HG03064 (cell line): ENCODE measurements around the gene ARHGEF37.
"Not testable (repeated sequence)": the region's sequence is repeated elsewhere in the genome, so short reads cannot be mapped to it uniquely, and the experiment has no call there.

Experiments
- ATAC-seq: cut with Tn5 transposase; IDR thresholded peaks from one replicate; pipeline ENCODE4 v1.9.1; 2021; ENCODE audit warnings: low read depth; ENCODE audit not compliant: unreplicated experiment

The ARHGEF37 gene

DNA sequence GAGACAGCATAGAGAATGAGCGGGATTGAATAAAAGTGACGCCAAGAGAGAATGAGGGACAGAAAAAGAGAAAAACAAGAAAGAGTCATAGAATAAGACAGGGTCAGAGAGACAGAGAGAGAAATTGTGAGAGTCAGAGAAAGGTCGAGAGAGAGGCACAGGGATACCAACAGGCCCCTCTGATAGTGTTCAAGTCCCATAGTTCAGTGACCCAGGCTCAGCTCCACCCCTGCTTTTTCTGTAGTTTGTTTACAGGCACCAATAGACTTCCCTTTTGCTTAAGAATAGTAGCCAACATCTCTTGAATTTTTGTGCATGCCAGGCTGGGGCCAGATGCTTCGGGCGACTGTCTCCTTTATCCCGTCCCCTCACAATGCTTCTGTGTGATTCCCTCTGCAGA lies 62.5 kb downstream of the ARHGEF37 start:
- ATAC-seq: no peak

DNA sequence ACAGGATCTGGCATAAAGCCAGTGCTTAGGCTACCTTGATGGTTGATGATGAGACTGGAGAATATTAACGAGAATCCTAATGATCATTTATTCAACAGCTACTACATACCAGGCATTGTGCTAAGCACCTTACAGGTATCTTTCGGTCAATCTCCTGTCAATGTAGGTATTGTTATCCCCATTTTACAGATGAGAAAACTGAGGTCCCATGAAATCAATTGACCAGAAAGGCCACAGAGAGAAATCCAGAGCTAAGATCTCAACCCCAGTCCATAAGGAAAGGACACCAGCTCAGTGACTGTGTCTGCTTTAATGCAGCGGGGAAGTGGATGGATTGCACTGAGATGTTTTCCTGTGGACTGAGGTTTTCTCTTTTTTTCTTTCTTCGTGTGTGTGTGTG lies 63.3 kb downstream of the ARHGEF37 start:
- ATAC-seq: no peak

DNA sequence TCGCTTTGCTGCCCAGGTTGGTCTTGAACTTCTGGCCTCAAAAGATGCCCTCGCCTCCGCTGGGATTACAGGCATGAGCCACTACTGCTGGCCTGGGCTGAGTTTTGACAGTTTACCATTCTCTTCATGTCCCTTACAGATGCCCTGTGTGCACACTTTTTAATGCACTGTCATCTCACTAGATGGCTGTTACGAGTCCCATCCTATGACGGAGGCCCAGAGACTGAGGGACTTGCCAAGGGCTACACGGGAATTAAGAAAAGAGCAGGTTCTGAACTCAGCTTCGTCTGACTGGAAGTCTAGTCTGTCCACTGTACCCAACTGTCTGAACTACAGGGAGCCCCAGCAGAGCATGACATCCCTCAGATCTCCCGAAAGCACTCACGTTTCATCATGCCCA lies 63.9 kb downstream of the ARHGEF37 start:
- ATAC-seq: no peak

DNA sequence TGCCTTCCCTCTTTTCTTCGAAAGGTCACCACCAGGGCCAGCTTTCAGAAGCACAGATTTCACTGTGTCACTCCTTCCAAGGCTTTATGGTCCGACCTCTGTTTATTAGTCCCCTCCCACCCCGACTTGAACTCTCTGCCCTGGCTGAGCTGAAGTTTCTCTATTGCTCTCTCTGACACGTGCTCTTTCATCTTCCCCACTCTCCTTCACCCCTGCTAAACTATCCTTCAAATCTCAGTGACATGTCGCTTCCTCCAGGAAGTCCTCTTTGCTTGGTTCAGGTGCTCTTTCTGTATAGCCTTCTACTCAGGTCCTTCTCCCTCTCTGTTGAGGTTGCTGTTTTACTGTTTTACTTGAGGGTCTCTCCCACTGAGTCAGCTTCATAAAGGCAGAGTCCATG lies 64.4 kb downstream of the ARHGEF37 start:
- ATAC-seq: no peak

DNA sequence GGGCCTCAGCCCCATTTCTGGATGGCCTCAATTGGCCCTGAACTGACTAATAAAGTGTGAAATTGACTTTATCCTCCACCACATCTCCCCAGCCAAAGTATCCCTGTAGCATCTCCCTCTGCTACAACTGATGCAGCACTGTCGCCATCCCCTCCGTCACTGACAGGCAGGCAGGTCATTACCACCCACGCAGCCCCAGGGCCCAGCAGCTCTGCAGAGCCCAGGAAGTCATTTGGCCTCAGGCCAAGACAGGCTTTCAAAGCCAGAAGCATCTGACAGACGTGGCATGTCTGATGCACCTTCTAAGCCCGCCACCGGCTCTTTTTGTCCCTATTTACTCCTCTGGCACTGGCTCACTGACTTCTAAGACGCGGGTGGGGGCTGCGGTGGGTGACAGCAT lies 65.3 kb downstream of the ARHGEF37 start:
- no peak for ATAC-seq

DNA sequence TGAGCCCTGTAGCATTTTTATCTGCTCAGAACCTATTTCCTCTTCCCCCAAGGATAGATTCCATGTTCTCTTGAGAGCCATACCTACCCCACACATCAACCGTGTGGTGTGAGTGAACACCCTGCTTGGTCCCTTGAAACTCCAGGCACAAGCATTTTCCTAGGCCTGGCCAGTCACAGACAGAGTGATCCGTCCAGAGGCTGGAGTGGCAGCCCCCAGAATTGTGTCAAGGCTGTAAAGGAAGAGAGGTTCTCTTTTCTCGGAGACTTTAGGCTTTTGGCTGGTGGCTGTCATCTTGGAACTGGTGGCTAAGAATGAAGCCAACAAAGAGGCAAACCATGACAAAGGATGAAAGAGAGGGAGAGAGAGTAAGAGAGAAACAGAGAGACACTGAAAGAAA lies 66.0 kb downstream of the ARHGEF37 start:
- no peak for ATAC-seq

DNA sequence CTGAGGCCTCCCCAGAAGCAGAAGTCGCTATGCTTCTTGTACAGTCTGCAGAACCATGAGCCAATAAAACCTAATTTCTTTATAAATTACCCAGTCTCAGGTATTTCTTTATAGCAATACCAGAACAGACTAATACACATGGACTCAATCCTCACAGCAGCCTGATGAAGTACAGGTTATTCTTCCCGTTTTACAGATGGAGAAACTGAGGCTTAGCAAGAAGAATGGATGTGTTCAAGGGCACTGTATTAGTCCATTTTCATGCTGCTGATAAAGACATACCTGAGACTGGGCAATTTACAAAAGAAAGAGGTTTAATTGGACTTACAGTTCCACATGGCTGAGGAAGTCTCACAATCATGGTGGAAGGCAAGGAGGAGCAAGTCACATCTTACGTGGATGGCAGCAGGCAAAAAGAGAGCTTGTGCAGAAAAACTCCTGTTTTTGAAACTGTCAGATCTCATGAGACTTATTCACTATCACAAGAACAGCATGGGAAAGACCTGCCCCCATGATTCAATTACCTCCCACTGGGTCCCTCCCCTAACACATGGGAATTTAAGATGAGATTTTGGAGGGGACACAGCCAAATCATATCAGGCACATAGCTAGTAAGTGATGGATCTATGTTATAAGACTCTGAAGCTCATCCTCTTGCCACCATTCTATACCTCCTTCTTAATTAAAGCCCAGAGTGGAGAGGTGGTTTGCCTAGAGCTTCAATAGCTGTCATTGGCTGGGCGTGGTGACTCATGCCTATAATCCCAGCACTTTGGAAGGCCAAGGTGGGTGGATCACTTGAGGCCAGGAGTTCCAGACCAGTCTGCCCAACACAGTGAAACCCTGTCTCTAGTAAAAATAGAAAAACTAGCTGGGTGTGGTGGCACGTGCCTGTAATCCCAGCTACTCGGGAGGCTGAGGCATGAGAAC lies 67.4 kb downstream of the ARHGEF37 start:
- ATAC-seq: not testable (repeated sequence)

DNA sequence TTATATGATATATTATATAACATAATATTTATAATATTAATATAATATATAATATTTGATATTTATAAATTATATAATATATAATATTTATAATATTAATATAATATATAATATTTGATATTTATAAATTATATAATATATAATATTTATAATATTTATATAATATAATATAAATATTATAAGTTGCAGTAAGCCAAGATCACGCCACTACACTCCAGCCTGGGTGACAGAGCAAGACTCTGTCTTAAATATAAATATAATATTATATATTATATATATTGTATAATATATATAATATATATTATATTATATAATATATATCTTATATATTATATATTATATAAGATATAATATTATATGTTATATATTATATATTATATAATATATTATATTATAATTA lies 68.4 kb downstream of the ARHGEF37 start:
- not testable (repeated sequence) for ATAC-seq

DNA sequence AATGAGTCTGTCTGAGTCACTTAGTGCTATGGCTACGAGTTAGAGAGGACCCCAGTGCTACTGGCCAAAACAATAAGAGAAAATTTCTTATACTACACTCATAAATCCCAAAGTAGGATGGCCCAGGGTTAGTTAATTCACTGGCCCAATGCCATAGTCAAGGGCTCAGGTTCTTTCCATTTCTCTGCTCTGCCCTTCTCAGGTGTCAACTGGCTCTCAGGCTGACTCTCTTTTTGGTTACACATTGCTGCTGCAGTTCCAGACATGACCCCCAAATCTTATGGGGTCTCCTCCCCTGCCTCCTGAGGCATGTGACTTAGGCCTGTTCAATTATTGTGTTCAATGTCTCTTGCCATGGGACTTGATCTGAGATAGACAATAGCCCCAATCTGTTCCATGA lies 70.4 kb downstream of the ARHGEF37 start:
- no peak for ATAC-seq

DNA sequence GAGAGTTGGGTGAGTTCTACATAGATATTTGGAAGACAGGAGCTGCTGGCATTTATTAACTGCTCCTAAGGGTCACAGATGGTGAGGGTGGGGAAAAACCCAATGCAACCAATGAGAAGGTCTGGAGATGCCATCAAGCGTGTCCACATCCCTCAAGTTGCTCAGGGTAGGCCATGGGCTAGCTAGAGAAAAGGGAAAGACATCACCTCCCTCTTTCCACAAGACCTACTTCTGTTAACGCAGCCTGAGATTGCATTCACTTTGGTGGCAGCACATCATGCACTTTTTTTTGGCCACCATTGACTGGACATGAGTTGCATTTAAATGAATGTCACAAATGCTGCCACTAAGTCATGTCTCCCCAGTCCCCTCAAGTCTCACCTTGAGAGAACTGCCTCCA lies 71.4 kb downstream of the ARHGEF37 start:
- no peak for ATAC-seq

DNA sequence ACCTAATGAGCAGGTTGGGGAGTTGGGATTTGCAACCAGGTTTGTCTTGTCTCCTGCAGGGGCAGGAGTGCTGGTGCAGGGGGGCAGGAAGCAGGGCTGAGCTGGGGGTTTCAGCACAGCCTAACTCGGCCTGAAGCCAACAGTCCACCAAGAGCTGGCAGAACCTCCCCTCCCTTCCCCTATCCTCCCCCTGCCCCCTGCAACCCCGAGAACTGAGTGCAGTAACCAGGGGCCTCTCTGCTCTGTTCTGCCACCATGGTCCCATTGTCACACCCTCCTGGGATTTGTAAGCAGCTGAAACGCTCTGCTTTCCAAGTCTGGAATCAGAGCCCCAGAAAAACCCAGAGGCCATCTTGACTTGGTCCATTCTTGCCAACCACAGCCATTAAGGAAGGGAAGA lies 72.9 kb downstream of the ARHGEF37 start:
- ATAC-seq: no peak

DNA sequence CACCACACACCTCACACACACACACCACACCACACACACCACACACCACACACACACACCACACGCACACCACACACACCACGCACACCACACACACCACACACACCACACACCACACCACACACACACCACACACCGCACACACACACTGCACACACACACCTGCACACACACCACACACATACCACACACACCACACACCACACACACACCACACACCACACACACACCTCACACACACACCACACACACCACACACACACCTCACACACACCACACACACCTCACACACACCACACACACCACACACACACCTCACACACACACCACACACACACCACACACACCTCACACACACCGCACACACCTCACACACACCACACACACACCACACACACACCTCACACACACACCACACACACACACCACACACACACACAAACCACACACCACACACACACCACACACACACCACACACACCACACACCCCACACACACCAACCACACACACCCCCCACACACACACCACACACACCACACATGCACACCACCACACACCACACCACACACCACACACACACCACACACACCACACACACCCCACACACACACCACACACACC lies 73.7 kb downstream of the ARHGEF37 start:
- ATAC-seq: no peak

DNA sequence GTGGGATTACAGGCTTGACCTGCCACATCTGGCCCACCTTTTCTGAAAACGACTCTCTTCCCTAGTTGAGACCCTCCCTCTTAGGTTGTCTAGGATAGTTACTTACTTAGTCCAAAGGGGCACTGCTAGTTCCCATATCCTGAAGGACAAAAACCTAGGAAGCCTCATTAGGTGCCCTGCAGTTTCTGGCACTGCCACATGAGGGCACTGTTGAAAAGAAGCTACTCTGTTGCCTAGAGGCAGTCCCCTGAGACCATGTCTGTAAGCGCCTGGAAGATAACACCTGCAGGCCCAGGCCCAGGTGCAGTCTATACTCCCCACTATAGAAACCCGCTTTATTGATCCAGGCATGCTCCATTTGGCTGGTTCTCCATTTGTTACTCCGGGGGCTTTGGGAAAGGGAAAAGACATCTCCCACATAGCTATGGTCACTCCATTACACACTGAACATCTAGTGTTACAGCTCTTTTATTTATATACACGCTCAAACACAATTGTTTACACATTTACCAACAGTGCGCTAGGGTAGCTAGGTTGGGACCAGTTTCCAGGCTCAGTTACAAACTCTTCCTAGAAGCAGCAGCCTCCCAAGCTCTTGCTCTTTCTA lies 75.4 kb downstream of the ARHGEF37 start:
- ATAC-seq: no peak

DNA sequence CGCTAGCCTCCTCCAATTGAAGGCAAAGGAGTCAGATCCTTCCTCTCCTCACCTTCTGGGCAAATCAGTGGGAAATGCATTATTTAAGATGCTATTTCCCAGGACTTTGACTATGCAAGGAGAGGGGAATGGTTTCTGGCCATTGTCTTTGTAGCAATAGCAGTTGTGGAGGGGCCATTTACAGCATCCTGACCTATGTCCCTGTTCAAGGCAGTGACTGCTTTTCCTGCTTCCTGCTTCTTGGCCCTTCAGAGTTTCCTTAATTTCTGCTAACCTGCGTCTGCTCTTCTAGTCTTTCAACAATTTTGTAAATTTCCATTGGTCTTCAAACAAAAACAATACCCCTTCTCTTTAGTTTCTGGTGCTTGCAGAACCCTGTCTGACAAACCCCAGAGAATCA lies 76.0 kb downstream of the ARHGEF37 start:
- no peak for ATAC-seq

DNA sequence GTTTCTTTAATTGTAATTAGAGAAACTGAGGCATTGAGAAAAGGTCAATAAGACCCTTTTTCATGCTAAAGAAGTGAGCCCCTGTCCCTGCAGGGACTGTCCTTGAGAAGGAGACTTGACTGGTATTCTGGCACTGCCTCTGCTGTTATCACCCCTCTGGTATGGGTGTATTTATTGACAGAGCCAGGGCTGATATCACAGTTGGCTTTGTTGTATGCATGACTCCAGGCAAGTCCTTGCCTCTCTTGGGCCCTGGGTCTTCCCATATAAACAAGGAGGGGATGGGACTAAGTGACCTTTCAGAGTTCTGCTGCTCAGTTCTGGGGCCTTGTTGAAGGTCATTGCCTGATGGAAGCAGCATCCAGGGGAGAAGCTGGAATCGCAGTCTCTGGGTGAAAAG lies 77.0 kb downstream of the ARHGEF37 start:
- ATAC-seq: no peak

DNA sequence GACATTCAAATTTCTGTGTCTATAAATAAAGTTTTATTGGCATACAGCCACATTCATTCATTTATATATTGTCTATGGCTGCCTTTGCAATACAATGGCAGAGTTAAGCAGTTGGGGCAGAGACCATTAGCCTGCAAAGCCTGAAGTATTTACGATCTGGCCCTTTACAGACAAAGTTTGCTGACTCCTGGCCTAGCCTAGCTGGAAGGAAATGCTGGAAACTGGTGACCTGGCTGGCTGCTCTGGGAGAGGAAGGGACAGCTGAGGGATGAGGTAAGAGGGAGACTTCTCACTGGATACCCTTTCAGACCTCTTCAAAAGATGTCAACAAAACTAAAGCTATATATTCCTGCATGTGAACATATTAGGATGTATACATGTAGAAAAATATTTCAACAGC lies 82.8 kb downstream of the ARHGEF37 start:
- no peak for ATAC-seq

DNA sequence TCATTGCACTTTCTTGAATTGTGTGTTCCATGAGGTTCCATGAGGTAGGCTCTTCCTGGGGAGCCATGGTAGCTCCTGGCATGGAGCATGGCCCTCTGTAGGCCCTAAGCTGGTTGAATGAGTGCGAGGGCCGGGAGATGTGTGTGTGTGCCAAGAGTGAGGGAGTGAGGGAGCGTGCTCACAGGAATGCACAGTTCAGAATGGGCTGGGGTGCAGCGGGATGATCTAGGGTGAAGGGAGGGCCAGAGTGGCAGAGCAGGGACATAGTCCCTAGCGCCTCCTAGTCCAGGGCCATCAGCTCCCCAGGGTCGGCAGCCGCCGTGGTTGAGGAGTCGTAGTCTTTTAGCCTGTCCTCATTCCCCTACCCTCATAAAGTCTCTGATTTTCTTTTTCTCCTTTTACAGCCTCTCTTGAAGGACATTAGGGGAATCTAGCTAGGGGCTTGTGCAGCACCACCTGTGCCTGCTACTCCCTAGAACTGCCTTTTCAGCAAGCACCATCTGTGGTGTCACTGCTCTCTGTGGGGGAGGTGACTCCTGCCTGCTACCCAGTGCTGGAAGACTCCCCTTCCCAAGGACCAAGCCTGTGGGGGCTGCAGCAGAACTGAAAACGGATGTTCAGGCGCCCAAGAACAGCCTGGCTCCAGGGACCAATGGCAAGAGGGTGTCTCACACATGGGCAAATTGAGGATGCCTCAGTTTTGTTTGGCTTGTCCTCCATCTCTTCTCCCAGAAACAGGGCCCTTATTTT lies 83.5 kb downstream of the ARHGEF37 start:
- ATAC-seq: no peak

DNA sequence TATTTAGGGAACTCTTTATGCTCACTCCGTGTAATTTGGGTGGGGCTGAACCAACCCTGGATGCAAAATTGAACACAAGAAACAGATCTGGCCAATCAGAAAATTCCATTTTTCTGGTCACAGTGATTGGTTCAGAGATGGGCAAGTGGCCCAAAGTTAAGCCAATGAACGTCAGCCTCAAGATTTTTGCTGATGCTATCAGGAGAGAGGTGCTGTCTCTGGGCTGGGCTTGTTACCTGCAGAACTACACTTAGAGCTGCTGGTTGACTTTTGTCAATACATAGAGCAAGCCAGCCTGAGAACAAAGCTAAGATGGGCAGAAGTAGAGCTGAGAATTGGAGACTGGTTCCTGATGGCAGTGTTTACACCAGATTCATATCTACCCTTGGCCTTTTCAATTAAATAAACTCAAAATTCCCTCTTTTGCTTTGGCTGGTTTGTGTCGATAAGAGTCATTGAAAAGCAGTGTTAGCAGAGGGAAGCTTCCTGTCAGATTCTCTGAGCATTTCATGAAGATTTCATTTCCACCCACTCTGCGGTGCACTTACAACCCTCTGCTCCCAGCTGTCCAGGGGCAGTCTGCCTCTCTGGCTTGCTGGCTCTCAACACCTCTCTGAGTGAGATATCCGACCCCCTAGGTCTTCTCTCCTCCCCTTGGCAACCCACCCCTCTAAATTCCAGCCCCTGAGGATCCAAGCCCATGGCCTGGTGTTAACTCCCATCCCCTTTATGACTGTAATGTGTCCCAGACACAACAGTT lies 84.3 kb downstream of the ARHGEF37 start:
- ATAC-seq: no peak

DNA sequence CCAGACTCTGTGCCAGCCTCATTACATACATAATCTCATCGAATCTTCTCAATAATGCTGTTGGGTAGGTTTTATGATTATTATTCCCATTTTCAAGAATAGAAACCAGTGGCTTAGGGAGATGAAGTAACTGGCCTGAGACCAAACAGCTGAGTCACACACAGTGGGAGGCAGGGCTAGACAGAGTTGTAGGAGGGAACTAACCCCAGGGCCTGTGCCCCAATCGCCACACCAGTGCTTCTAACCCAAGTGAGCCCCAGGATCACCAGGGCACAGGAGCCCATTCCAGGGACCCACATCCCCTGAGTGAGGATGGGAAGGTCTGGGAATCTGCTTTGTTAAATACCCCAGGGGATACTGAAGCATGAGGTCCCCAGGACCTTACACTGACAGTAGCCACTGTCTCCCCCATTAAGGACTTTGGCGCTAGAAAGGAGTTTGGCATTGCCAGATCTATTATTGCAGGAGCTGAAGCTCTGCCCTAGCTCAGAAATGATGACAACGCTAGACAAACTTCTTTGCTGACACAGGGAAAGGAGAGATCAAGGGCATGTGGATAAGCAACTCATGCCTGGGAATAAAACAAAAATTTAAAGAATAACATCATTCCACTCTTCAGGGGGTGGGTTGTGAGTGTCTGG lies 85.0 kb downstream of the ARHGEF37 start:
- no peak for ATAC-seq
